Endodermal cell (in vitro differentiated cells): Measurements from ENCODE around the gene CDH26. TPM values are rescaled to one million over a fixed set of nuclear protein-coding genes. Genes with fewer than 3 reads are reported as not detected.
A peak's percentile ranks its signal among the peaks of the same experiment; 100 is the strongest.

Experiments
- DNase-seq: peaks from one replicate; pipeline ENCODE4 v3.0.0-alpha.2; 2017
- H3K27ac ChIP-seq: 2 replicates; pipeline ENCODE4 v1.5.1; 2013; ENCODE audit warnings: mild to moderate bottlenecking, low read depth, low read length, moderate library complexity
- H3K27me3 ChIP-seq: 2 replicates; pipeline ENCODE4 v1.6.1; 2013; ENCODE audit warnings: mild to moderate bottlenecking, low read length, moderate library complexity; ENCODE audit not compliant: insufficient read depth, control insufficient read depth, poor library complexity, severe bottlenecking
- H3K36me3 ChIP-seq: 2 replicates; pipeline ENCODE4 v1.7.0; 2013; ENCODE audit warnings: mild to moderate bottlenecking, low read length, moderate library complexity; ENCODE audit not compliant: control insufficient read depth, insufficient read depth
- H3K4me1 ChIP-seq: one replicate; pipeline ENCODE4 v1.7.0; 2013; ENCODE audit warnings: low read length; ENCODE audit not compliant: control insufficient read depth, insufficient read depth
- H3K4me3 ChIP-seq: 2 replicates; pipeline ENCODE4 v1.5.1; 2013; ENCODE audit warnings: mild to moderate bottlenecking, low read length, moderate library complexity
- H3K9ac ChIP-seq: 2 replicates; pipeline ENCODE4 v1.6.1; 2013; ENCODE audit warnings: mild to moderate bottlenecking, low read length, moderate library complexity; ENCODE audit not compliant: poor library complexity, severe bottlenecking; ENCODE audit errors: extremely low read depth
- H3K9me3 ChIP-seq: 2 replicates; pipeline ENCODE4 v1.6.1; 2013; ENCODE audit warnings: mild to moderate bottlenecking, low read length, moderate library complexity; ENCODE audit not compliant: control insufficient read depth
- H3K27ac Mint-ChIP-seq: 2 replicates; pipeline ENCODE4 v1.8.0; 2020; ENCODE audit warnings: mixed read lengths
- H3K27me3 Mint-ChIP-seq: 2 replicates; pipeline ENCODE4 v1.8.0; 2021; ENCODE audit warnings: mild to moderate bottlenecking, mixed read lengths; ENCODE audit not compliant: insufficient read depth
- H3K36me3 Mint-ChIP-seq: 2 replicates; pipeline ENCODE4 v1.8.0; 2020; ENCODE audit warnings: low read depth, mixed read lengths
- H3K4me1 Mint-ChIP-seq: 2 replicates; pipeline ENCODE4 v1.8.0; 2020; ENCODE audit warnings: mixed read lengths
- H3K4me3 Mint-ChIP-seq: 2 replicates; pipeline ENCODE4 v1.8.0; 2020; ENCODE audit warnings: mild to moderate bottlenecking, moderate library complexity, mixed read lengths
- H3K9me3 Mint-ChIP-seq: 2 replicates; pipeline ENCODE4 v1.8.0; 2020; ENCODE audit warnings: mild to moderate bottlenecking, mixed read lengths
- WGBS, 2 experiments: methylation state at CpG; one replicate each; pipeline versions ENCODE4 v1.1.5 to v1.1.7; 2013; ENCODE audit warnings: missing lambda C conversion rate in 2 of 2, mixed read lengths in 1 of 2; ENCODE audit not compliant: insufficient coverage in 1 of 2, insufficient read length in 1 of 2; 5-methylcytosine and 5-hydroxymethylcytosine counted together
- total RNA-seq, 2 donors: library from RNA; stranded (reverse); fragmentation: NEBNext Ultra II Directional in 1 of 2; extraction: Animal tissue kit (Norgen Biotek cat#: 25700) in 1 of 2; gene quantifications; 2 replicates in 1 of 2; 3 replicates in 1 of 2; pipeline ENCODE4 v1.2.1, GENCODE V29; 2021
- TF ChIP-seq, protein P1 (sequence below): fragments of 200-600 bp; sonication (generic); conservative IDR thresholded peaks from 2 replicates; pipeline ENCODE4 v1.5.0; 2021; ENCODE audit warnings: antibody characterized with exemption, mild to moderate bottlenecking

The CDH26 gene
- total RNA-seq, 2 donors from 2014 or later, result 0.97 to 2.0 TPM

DNA sequence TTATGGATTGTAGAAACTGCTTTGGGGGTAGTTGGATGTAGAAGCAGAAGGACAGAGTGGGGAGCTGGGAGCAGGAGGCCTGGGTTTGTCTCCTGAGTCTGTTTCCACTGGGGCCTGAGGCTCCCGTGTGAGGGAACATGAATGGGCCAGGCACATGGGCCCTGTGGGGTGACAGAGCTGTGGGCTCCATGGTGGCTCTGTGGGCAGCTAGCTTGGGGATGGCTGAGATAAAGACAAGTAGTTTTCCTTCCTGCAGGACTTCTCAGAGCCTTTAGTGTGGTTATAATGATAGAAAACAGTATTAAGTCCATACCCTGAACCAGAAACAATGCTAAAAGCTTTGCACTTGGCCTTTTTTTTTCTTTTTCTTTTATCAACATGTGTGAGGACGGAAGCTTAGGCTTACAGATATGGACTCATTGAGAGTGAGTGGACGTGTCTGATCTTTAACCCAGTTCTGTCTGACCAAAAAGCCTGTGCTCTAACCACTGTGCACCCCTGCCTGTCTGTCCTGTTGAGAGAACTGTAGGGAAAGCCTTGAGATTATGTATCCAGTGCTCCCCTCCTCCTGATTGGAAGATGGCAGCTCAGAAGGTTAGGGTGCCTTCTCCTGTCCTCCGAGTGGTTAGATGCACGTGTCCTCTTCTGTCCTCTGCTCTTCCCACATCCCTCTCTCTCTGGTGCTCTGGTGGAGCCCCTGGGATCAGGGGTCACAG, 98.3 kb downstream of the CDH26 start:
- H3K27me3 ChIP-seq, result no peaks in the 10 kb centered on the region
- peak; percentile 41 for DNase-seq
- H3K27ac ChIP-seq, result no peak overlapping the region
- Mint-ChIP-seq H3K4me1 (peaks cover 17% of the 10 kb centered on the region), H3K4me3 (no peak overlapping the region), H3K27ac (no peak overlapping the region), H3K36me3 (no peaks in the 10 kb centered on the region), H3K27me3 (peaks cover 13% of the 10 kb centered on the region), H3K9me3 (no peaks in the 10 kb centered on the region)
- H3K4me1 ChIP-seq, result no peaks in the 10 kb centered on the region
- no peaks in the 10 kb centered on the region for H3K9me3 ChIP-seq
- H3K9ac ChIP-seq, result no peak overlapping the region
- no peaks in the 10 kb centered on the region for H3K36me3 ChIP-seq
- 88 to 92% methylated on average over 4 to 5 of the region's 5 CpGs for WGBS, 2 experiments
- TF ChIP-seq, protein P1, sequence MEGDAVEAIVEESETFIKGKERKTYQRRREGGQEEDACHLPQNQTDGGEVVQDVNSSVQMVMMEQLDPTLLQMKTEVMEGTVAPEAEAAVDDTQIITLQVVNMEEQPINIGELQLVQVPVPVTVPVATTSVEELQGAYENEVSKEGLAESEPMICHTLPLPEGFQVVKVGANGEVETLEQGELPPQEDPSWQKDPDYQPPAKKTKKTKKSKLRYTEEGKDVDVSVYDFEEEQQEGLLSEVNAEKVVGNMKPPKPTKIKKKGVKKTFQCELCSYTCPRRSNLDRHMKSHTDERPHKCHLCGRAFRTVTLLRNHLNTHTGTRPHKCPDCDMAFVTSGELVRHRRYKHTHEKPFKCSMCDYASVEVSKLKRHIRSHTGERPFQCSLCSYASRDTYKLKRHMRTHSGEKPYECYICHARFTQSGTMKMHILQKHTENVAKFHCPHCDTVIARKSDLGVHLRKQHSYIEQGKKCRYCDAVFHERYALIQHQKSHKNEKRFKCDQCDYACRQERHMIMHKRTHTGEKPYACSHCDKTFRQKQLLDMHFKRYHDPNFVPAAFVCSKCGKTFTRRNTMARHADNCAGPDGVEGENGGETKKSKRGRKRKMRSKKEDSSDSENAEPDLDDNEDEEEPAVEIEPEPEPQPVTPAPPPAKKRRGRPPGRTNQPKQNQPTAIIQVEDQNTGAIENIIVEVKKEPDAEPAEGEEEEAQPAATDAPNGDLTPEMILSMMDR, result no peak
- H3K4me3 ChIP-seq, result no peak overlapping the region

DNA sequence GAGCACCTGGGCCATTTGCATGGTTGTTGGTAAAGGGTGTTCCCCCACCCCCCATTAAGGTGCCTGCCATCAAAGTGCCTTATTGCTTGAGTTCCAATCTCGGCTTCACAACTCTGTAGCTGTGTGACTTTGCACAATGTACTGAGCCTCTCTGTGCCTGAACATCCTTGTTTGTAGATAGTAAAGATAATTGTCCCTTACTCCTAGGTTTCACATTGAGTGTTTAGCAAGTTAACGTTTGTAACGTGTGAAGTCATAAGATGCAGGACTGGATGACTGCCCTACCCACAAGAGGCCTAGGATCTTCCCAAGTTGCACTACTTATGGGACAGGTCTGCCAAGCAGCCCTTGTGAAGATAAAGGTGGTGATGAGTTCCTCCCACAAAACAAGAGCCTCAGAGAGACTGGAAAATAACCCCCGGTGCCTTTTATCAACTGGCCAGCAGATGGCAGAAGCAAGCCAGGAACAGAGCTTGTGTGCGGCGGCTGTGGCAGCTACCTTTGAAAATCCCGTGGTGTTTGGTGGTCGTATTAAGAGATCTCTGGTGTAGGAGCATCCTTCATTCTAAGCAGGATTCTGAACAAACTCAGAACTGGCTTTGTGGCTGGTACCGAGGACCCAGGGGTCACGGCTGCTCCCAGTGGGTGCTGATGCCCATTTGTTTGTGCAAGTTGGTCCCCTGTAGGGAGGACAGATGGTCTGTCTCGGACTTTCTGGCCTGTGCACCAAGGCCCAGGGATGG, 99.1 kb downstream of the CDH26 start:
- no peak overlapping the region for H3K4me3 ChIP-seq
- DNase-seq, result peak; percentile 93
- H3K36me3 ChIP-seq, result no peaks in the 10 kb centered on the region
- no peaks in the 10 kb centered on the region for H3K36me3 Mint-ChIP-seq
- H3K9me3 Mint-ChIP-seq, result no peaks in the 10 kb centered on the region
- H3K9ac ChIP-seq, result no peak overlapping the region
- 43 to 77% methylated on average over 5 to 11 of the region's 11 CpGs for WGBS, 2 experiments
- no peak overlapping the region for H3K27ac ChIP-seq
- H3K27me3 ChIP-seq, result no peaks in the 10 kb centered on the region
- peak overlapping the region; percentile 79 for H3K27ac Mint-ChIP-seq
- TF ChIP-seq, protein P1, result peak; percentile 91
- H3K27me3 Mint-ChIP-seq, result peaks cover 7% of the 10 kb centered on the region
- no peak overlapping the region for H3K4me3 Mint-ChIP-seq
- H3K4me1 Mint-ChIP-seq, result peaks cover 17% of the 10 kb centered on the region
- H3K9me3 ChIP-seq, result no peaks in the 10 kb centered on the region
- H3K4me1 ChIP-seq, result no peaks in the 10 kb centered on the region

DNA sequence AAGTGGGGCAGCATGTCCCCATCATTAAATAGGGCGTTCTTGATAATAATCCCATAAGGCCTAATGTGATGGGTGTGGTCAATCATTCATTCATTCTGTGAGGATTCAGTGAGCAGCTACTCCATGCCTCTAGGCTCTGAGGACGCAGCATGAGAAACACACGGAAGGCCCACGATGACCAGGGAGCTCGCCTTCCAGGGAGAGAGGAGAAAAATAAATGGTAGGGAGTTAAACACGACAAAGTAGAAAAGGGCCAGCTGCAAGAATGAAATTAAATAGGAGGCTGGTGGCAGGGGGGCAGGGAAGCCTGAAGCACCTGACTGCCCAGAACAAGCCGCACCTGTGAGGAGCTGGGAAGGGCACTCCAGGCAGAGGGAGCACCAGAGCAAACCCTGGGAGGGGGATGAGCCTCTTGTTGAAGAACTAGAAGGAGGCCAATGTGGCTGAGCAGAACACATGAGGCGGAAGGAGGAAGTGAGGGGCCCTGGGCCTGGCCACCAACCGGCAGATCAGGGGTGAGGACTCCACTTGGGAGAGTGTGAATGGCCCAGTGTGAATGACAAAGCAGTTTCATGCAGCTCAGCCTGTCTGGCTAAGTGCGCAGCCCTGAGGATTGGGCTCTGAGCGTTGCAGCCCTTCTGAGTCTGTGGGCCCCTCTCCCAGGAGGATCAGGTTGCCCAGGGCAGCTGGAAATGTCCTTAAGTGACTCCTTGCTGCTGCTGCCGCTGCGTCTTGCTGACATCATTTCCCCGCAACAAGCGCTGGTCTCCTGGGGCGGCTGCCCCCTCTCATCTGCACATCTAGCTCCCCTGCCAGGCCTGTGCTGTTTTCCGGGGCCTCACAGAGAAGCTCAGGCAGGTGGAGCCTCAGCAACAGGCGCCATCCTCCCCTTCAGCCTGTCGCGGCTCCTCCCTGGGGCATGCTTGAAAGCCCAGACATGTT, 99.9 kb downstream of the CDH26 start:
- H3K9me3 ChIP-seq, result no peaks in the 10 kb centered on the region
- no peaks in the 10 kb centered on the region for H3K4me1 ChIP-seq
- no peaks in the 10 kb centered on the region for H3K36me3 Mint-ChIP-seq
- WGBS, 2 experiments, result 51 to 68% methylated on average over 13 to 20 of the region's 20 CpGs
- no peak overlapping the region for H3K4me3 Mint-ChIP-seq
- H3K4me3 ChIP-seq, result no peak overlapping the region
- peak overlapping the region; percentile 79 for H3K27ac Mint-ChIP-seq
- DNase-seq, result peak; percentile 94
- no peaks in the 10 kb centered on the region for H3K36me3 ChIP-seq
- H3K4me1 Mint-ChIP-seq, result peaks cover 16% of the 10 kb centered on the region
- TF ChIP-seq, protein P1, result no peak
- H3K9me3 Mint-ChIP-seq, result no peaks in the 10 kb centered on the region
- peak overlapping the region; percentile 55 for H3K27ac ChIP-seq
- no peaks in the 10 kb centered on the region for H3K27me3 ChIP-seq
- peaks cover 4% of the 10 kb centered on the region for H3K27me3 Mint-ChIP-seq
- H3K9ac ChIP-seq, result no peak overlapping the region
